ENCODE data around the gene PAX2.

PAX2 gene

GRCh38 chr10:100873827-100874326 lies 128.5 kb downstream of the PAX2 start:
- ChIA-PET POLR2A (ENCODE audit: low non-redundant PET) (interaction anchor here (0.7 kb wide), 1 partner anchor 280 kb away, joined by 4 read pairs; no protein-coding TSS in a partner anchor), CTCF (interaction anchor here (0.5 to 1.1 kb wide), 2 partner anchors 144 to 312 kb away, joined by 3 read pairs; no protein-coding TSS in a partner anchor)
- H3K27ac ChIP-seq: no peak overlapping the region
- TF ChIP-seq, protein P1, sequence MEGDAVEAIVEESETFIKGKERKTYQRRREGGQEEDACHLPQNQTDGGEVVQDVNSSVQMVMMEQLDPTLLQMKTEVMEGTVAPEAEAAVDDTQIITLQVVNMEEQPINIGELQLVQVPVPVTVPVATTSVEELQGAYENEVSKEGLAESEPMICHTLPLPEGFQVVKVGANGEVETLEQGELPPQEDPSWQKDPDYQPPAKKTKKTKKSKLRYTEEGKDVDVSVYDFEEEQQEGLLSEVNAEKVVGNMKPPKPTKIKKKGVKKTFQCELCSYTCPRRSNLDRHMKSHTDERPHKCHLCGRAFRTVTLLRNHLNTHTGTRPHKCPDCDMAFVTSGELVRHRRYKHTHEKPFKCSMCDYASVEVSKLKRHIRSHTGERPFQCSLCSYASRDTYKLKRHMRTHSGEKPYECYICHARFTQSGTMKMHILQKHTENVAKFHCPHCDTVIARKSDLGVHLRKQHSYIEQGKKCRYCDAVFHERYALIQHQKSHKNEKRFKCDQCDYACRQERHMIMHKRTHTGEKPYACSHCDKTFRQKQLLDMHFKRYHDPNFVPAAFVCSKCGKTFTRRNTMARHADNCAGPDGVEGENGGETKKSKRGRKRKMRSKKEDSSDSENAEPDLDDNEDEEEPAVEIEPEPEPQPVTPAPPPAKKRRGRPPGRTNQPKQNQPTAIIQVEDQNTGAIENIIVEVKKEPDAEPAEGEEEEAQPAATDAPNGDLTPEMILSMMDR (conservative IDR thresholded peaks at IDR 0.05; ENCODE audit: low read depth): no peak
- DNase-seq (ENCODE audit: low spot score): no peak

DNA sequence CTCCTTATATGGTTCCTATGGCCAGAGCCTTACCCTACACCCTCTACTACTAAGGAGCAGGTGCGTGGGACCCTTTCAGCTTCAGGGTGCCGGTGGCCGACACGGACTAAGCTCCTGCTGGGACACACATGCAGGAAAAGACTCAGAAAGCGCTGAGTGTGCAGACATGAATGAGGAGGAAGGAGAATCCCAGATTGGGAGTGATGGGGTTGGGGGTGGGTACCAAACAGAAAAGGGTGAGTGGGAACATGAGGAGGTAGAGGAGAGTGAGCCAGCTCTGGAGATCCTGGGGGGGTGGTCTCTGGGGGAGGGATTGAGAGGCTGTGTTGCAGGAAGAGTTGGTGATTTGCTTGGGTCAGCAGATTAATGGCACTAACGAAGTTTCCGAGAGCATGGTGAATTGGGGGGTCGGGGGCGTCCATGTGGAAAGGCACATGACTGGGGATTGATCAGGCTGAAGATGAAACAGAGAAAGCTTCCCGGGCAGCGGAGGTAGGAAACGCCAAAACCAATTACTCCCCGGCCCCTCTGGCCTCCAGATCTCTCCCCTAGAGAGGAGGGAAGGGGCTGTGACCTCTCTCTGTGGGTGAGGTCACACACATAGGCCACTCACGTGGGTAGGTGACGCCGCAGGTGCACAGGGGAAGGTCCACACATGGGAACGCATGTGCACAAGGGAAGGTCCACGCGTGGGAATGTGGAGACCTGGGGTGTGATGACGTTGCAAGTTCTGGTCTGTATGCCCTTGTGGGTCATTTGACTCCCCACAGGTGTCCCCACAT lies 129.5 kb downstream of the PAX2 start:
- H3K27ac ChIP-seq: no peak overlapping the region
- DNase-seq (ENCODE audit: low spot score): no peak
- ChIA-PET CTCF (interaction anchor here (0.5 to 1.1 kb wide), 3 partner anchors 26 to 313 kb away, joined by 3 read pairs; no protein-coding TSS in a partner anchor), POLR2A (ENCODE audit: low non-redundant PET) (interaction anchor here (0.7 kb wide), 1 partner anchor 281 kb away, joined by 4 read pairs; no protein-coding TSS in a partner anchor)
- TF ChIP-seq, protein P1 (conservative IDR thresholded peaks at IDR 0.05; ENCODE audit: low read depth): no peak

DNA sequence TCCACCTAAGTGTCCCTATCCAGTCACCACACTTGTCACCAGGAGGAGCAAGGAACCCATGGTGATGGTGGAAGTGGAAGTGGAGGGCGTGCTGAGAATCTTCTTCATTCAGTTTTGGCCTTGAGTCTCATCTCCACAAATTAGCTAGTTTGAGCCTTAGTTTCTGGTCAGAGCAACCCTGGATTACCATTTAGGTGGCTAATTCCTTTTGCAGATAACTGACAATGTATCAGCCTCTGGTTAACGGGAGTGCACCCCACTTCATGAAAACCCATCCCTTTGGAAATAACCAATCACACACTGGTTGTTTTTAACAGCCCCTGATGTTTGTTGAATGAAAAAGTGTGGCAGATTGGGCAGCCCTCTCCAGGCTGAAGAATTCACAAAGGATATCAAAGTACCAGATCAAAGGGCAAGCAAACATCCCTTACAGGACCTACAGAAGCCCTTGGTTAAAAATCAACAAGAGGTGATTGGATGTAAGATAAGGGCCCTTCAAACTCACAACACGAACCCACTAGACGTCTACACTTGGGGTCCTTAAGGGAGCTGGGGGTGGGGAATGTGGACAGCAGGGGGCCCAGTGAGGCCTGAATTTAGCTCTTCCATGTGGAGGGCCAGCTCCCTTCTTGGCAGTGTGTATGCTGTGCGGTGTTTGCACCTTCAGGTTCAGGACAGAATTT lies 130.2 kb downstream of the PAX2 start:
- ChIA-PET CTCF (interaction anchor here (0.6 kb wide), 1 partner anchor 27 kb away, joined by 3 read pairs; no protein-coding TSS in a partner anchor), POLR2A (ENCODE audit: low non-redundant PET) (no interaction called here)
- no peak overlapping the region for H3K27ac ChIP-seq

DNA sequence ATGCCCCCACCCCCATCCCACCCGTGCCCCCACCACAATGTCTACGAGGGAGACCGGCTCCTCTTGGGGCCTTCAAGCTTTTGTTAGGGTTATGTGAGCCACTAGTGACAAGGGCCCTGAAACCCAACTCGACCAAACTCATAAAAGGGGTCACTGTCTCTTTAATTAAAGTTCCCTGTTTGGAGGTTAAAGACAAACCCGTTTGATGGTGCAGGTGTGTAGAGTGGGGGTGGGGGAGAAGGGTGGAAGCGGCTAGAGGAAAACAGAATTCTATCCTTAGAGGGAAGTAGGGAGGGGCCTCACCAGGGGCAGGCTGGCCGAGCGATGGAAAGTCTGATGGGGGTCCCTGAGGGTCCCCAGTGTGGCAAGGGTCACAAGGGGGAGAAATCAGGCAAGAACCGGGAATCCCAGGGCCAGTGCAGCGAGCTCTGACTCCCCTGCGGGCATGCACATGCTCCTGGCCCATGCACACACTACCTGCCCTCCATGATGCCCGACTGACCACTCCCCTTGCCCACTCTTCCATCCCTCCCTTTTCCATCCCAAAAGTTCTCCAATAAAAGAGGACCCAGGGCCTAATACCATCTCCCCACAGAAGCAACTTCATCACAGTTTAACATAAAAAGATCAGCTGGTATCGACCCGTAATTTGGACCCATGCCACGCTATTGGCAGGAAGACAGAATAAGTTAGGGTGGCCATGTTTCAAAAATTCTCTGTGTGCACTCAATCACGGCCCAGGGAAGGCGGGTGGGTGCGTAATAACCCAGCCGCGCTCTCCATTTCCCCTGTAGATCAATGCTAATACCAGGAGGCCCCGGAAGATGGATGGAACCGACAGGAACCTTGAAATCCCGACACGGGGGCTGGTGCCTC lies 131.4 kb downstream of the PAX2 start:
- DNase-seq (ENCODE audit: low spot score): no peak
- POLR2A ChIA-PET (ENCODE audit: low non-redundant PET): no interaction called here
- H3K27ac ChIP-seq: no peak overlapping the region
- CTCF ChIA-PET: interaction anchor here (0.7 kb wide), 1 partner anchor 419 kb away, joined by 3 read pairs; no protein-coding TSS in a partner anchor
- TF ChIP-seq, protein P1 (conservative IDR thresholded peaks at IDR 0.05; ENCODE audit: low read depth): no peak

More for the DNA sequence above, 130.2 kb downstream of the PAX2 start:
- DNase-seq (ENCODE audit: low spot score): no peak
- TF ChIP-seq, protein P1 (conservative IDR thresholded peaks at IDR 0.05; ENCODE audit: low read depth): no peak

- CTCF ChIA-PET: interaction anchor here (1.1 to 2.0 kb wide), 3 partner anchors 38 to 444 kb away, joined by 4 to 20 read pairs (median 10); no protein-coding TSS in a partner anchor
- no peak for DNase-seq (ENCODE audit: low spot score)
- H3K27ac ChIP-seq: no peak overlapping the region
- POLR2A ChIA-PET (ENCODE audit: low non-redundant PET): no interaction called here
- TF ChIP-seq, protein P1 (conservative IDR thresholded peaks at IDR 0.05; ENCODE audit: low read depth): no peak
Measured at GRCh38 chr10:100877461-100877850, 132.1 kb downstream of the PAX2 start.
